ENCODE data around the gene SLC6A15. TPM values are rescaled to one million over a fixed set of nuclear protein-coding genes. Genes with fewer than 3 reads are reported as not detected.

SLC6A15 gene
- total and polyA plus RNA-seq, 9 of the 15 experiments (the other 6 are each of a cell fraction or from before 2014, with no cell fraction given) = not detected

DNA sequence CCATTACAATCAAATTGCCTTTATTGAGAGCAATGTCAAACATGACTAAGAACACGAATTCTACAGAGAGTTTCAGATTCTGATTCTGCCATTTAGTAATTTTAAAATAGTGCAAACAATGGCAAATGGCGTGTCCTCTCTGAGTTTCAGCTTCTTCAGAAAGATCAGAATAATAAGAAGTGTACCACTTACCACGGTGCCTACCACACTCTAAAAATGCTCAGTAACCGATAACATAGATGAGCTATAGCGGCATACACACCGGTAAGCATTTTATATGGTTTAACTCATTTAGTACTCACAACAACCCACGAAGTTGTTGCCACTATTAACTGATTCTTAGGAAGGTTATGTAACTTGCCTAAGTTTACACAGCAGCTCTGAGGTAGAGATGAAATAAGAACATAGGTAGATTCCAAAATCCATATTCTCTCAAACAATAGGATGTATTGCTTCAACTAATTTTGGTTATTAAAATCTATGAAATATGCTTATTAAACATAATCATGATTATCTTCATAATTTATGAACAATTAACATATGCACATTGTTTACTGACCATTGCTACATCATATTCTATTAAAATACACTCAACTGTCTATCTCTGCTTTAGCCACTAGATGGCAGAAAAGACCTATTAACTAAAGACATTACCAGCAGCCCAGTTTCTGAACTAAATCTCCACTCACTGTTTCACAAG is 38.3 kb downstream of the SLC6A15 start (continued):
- TF ChIP-seq, protein P1, sequence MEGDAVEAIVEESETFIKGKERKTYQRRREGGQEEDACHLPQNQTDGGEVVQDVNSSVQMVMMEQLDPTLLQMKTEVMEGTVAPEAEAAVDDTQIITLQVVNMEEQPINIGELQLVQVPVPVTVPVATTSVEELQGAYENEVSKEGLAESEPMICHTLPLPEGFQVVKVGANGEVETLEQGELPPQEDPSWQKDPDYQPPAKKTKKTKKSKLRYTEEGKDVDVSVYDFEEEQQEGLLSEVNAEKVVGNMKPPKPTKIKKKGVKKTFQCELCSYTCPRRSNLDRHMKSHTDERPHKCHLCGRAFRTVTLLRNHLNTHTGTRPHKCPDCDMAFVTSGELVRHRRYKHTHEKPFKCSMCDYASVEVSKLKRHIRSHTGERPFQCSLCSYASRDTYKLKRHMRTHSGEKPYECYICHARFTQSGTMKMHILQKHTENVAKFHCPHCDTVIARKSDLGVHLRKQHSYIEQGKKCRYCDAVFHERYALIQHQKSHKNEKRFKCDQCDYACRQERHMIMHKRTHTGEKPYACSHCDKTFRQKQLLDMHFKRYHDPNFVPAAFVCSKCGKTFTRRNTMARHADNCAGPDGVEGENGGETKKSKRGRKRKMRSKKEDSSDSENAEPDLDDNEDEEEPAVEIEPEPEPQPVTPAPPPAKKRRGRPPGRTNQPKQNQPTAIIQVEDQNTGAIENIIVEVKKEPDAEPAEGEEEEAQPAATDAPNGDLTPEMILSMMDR (IDR thresholded peaks at IDR 0.05 in 2 of 3, conservative IDR thresholded peaks at IDR 0.05 in 1 of 3; ENCODE audit: insufficient read depth in 2 of 3, low read depth in 1 of 3, low read length in 3 of 3) = peak; percentile 23 to 70 (median 49); a peak in 4 of 6 replicates
- TF ChIP-seq NFE2L1 (tag; IDR thresholded peaks at IDR 0.05; ENCODE audit: borderline replicate concordance, low read depth) (no peak), ZNF316 (IDR thresholded peaks at IDR 0.05) (peak; percentile 82), WHSC1 (IDR thresholded peaks at IDR 0.05; ENCODE audit: low read length) (no peak), CSDE1 (IDR thresholded peaks at IDR 0.05) (no peak), THRAP3 (IDR thresholded peaks at IDR 0.05; ENCODE audit: borderline replicate concordance) (no peak), RAD21 (CRISPR knock-in tag; conservative IDR thresholded peaks at IDR 0.05 in 1 of 2, IDR thresholded peaks at IDR 0.05 in 1 of 2) (peak; percentile 69 to 84), FOXM1 (IDR thresholded peaks at IDR 0.05; ENCODE audit: low read depth) (no peak), FOXM1 (CRISPR knock-in tag; IDR thresholded peaks at IDR 0.05; ENCODE audit: low read depth) (no peak), YBX1 (IDR thresholded peaks at IDR 0.05) (no peak)
- TF ChIP-seq, protein P2, sequence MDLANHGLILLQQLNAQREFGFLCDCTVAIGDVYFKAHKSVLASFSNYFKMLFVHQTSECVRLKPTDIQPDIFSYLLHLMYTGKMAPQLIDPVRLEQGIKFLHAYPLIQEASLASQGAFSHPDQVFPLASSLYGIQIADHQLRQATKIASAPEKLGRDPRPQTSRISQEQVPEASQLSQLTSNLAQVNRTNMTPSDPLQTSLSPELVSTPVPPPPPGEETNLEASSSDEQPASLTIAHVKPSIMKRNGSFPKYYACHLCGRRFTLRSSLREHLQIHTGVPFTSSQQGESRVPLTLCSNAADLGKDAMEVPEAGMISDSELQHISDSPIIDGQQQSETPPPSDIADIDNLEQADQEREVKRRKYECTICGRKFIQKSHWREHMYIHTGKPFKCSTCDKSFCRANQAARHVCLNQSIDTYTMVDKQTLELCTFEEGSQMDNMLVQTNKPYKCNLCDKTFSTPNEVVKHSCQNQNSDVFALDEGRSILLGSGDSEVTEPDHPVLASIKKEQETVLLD (IDR thresholded peaks at IDR 0.05) = no peak

Data from K562 (cell line).